Panc1 (cell line): ENCODE results near the gene AFG1L. TPM values are rescaled to one million over a fixed set of nuclear protein-coding genes. Genes with fewer than 3 reads are reported as not detected.
A peak's percentile ranks its signal among the peaks of the same experiment; 100 is the strongest.

Experiments
- ATAC-seq: fragments of 200-7000 bp; cut with Tn5 transposase; 2 replicates; pipeline ENCODE4 v1.9.1; 2020; ENCODE audit warnings: mild to moderate bottlenecking, moderate library complexity
- BruUV-seq: library from RNA; stranded (reverse); fragments of 400-500 nt; replicated peaks from 2 replicates; lab custom pipeline; 2021; lab: Mats Ljungman, UMichigan
- CTCF ChIA-PET: fragments of 300-600 bp; sonication (Branson Sonifier 250); formaldehyde crosslinking; loops from one replicate; lab custom pipeline; 2022; ENCODE audit warnings: antibody characterized with exemption; lab: Charles Lee
- POLR2A ChIA-PET: fragments of 300-600 bp; sonication (Branson Sonifier 250); formaldehyde crosslinking; loops from one replicate; lab custom pipeline; 2022; ENCODE audit warnings: antibody characterized with exemption; lab: Charles Lee
- DNase-seq: peaks from one replicate; pipeline ENCODE4 v3.0.0-alpha.2; 2010; ENCODE audit warnings: low read depth, low spot score
- H3K27ac ChIP-seq: 2 replicates; pipeline ENCODE4 v1.5.1; 2011; ENCODE audit warnings: mild to moderate bottlenecking, low read length, inconsistent platforms
- H3K27me3 ChIP-seq: fragments of 200-500 bp; sonication (Bioruptor generic); 2 replicates; pipeline ENCODE4 v1.6.0; 2014; ENCODE audit warnings: low read length, inconsistent platforms; ENCODE audit not compliant: control insufficient read depth, insufficient read depth
- H3K36me3 ChIP-seq: fragments of 200-500 bp; sonication (Bioruptor generic); 2 replicates; pipeline ENCODE4 v1.5.1; 2014; ENCODE audit warnings: inconsistent platforms, mild to moderate bottlenecking, low read length, moderate library complexity; ENCODE audit not compliant: control insufficient read depth, insufficient read depth
- H3K4me1 ChIP-seq: 2 replicates; pipeline ENCODE4 v1.5.1; 2011; ENCODE audit warnings: inconsistent platforms, mild to moderate bottlenecking, low read length, moderate library complexity; ENCODE audit not compliant: control insufficient read depth, insufficient read depth
- H3K4me3 ChIP-seq, 2 experiments: 2 replicates each; pipeline ENCODE4 v1.5.1; 2011 to 2012; ENCODE audit warnings: low read depth in 2 of 2, low read length in 2 of 2, mild to moderate bottlenecking in 2 of 2, inconsistent platforms in 1 of 2, moderate library complexity in 1 of 2
- H3K9me3 ChIP-seq: fragments of 200-500 bp; sonication (Bioruptor generic); 2 replicates; pipeline ENCODE4 v1.5.1; 2014; ENCODE audit warnings: low read depth, mild to moderate bottlenecking, inconsistent platforms, low read length, moderate library complexity; ENCODE audit not compliant: control insufficient read depth, insufficient read depth
- CTCF ChIP-seq: fragments of 450-650 bp; IDR thresholded peaks from 2 replicates; pipeline ENCODE4 v1.5.1; 2017; ENCODE audit warnings: mild to moderate bottlenecking
- POLR2AphosphoS5 ChIP-seq: IDR thresholded peaks from 2 replicates; pipeline ENCODE4 v1.6.1; 2012; ENCODE audit warnings: mild to moderate bottlenecking, low read depth, low read length, moderate library complexity
- REST ChIP-seq, 2 experiments: IDR thresholded peaks; 2 replicates each; pipeline ENCODE4 v1.6.1; 2011 to 2012; ENCODE audit warnings: low read depth in 2 of 2, control low read depth in 1 of 2, low read length in 1 of 2, mild to moderate bottlenecking in 1 of 2, moderate library complexity in 1 of 2; ENCODE audit not compliant: insufficient read depth in 1 of 2
- SIN3A ChIP-seq: IDR thresholded peaks from 2 replicates; pipeline ENCODE4 v1.6.1; 2012; ENCODE audit warnings: low read depth, mild to moderate bottlenecking, low read length, moderate library complexity, borderline replicate concordance; ENCODE audit not compliant: insufficient read depth
- in situ Hi-C: cut with HindIII; loops from 2 replicates; pipeline ENCODE4 v1.10.0; 2016; ENCODE audit warnings: low sequenced_read_pairs, low pct_unique_long_range_greater_than_20kb
- intact Hi-C: fragments of 100-400 bp; cut with micrococcal nuclease; formaldehyde crosslinking; loops from one replicate; pipeline ENCODE4 v1.10.0; 2022; ENCODE audit not compliant: unreplicated experiment
- total RNA-seq: library from RNA; stranded (reverse); gene quantifications from one replicate; pipeline ENCODE4 v1.2.1, GENCODE V29; 2021; ENCODE audit not compliant: unreplicated experiment

The AFG1L gene
- total RNA-seq, 1 experiment from 2014 or later: 12.4 TPM

- no TSS peak for BruUV-seq
- in situ Hi-C loops (no loop called here), intact Hi-C loops (no loop called here)
- ATAC-seq (no peak), DNase-seq (no peak)
- H3K4me1 ChIP-seq: no peaks in the 10 kb centered on the region
- POLR2A ChIA-PET: no interaction called here
- CTCF ChIA-PET: interaction anchor here (0.7 kb wide), 2 partner anchors 234 to 289 kb away, joined by 3 to 16 read pairs; no protein-coding TSS in a partner anchor
- no peak overlapping the region for H3K27ac ChIP-seq
- no peaks in the 10 kb centered on the region for H3K9me3 ChIP-seq
- no peak overlapping the region for H3K4me3 ChIP-seq
- H3K27me3 ChIP-seq: no peaks in the 10 kb centered on the region
- no peaks in the 10 kb centered on the region for H3K36me3 ChIP-seq
- TF ChIP-seq POLR2AphosphoS5: no peak
- TF ChIP-seq REST (IDR thresholded peaks at IDR 0.05; ENCODE audit: insufficient read depth in 1 of 2, low read depth in 2 of 2, low read length in 1 of 2): no peak
- TF ChIP-seq SIN3A: no peak
Measured at GRCh38 chr6:108494434-108494833, 199.6 kb downstream of the AFG1L start.

DNA sequence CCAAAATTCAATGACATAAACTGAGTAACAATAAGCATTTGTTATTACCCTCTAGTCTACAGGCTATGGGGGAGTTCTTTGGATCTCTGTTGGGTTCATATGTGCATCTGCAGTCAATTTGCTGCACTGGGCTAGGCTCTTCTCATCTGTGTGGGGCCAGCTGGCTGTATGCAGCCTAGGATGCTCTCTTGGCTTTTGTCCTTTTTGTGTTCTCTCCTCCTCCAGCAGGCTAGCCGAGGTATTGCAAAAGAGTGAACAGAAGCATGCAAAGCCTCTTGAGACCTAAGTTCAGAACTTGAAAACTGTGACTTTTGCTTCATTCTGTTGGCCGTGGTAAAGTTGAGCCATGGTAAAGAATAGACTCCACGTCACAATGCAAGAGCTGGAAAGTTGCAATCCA lies 203.0 kb downstream of the AFG1L start:
- no peaks in the 10 kb centered on the region for H3K4me1 ChIP-seq
- H3K4me3 ChIP-seq: no peak overlapping the region
- ChIA-PET POLR2A (no interaction called here), CTCF (interaction anchor here (0.6 to 1.0 kb wide), 4 partner anchors 13 to 506 kb away, joined by 3 to 8 read pairs (median 5); no protein-coding TSS in a partner anchor)
- intact Hi-C loops: no loop called here
- DNase-seq (peak; percentile 41), ATAC-seq (peak; percentile 96)
- no TSS peak for BruUV-seq
- H3K27me3 ChIP-seq: no peaks in the 10 kb centered on the region
- H3K9me3 ChIP-seq: no peaks in the 10 kb centered on the region
- in situ Hi-C loops: no loop called here
- peak; percentile 81 for TF ChIP-seq CTCF
- TF ChIP-seq REST (IDR thresholded peaks at IDR 0.05; ENCODE audit: insufficient read depth in 1 of 2, low read depth in 2 of 2, low read length in 1 of 2): no peak
- no peak for TF ChIP-seq POLR2AphosphoS5
- no peaks in the 10 kb centered on the region for H3K36me3 ChIP-seq
- no peak overlapping the region for H3K27ac ChIP-seq
